BJ (cell line): ENCODE results near the gene GLS. TPM values are rescaled to one million over a fixed set of nuclear protein-coding genes. Genes with fewer than 3 reads are reported as not detected.

Source experiments
- CTCF ChIA-PET: fragments of 350-600 bp; formaldehyde crosslinking; extraction: SDS; loops from one replicate; lab custom pipeline; 2021; ENCODE audit warnings: antibody characterized with exemption, inconsistent platforms; lab: Yijun Ruan, JAX
- POLR2A ChIA-PET: fragments of 300-600 bp; sonication (Branson Sonifier 250); formaldehyde crosslinking; extraction: SDS; loops from one replicate; lab custom pipeline; 2021; ENCODE audit warnings: antibody characterized with exemption; lab: Charles Lee
- DNase-seq: peaks from one replicate; pipeline ENCODE4 v3.0.0-alpha.2; 2011; ENCODE audit warnings: low read depth
- H3K27me3 ChIP-seq: 2 replicates; pipeline ENCODE4 v1.6.0; 2011; ENCODE audit warnings: low read length; ENCODE audit not compliant: control insufficient read depth, insufficient read depth
- H3K36me3 ChIP-seq: 2 replicates; pipeline ENCODE4 v1.5.1; 2011; ENCODE audit warnings: low read length; ENCODE audit not compliant: control insufficient read depth, insufficient read depth
- H3K4me3 ChIP-seq: 2 replicates; pipeline ENCODE4 v1.5.1; 2011; ENCODE audit warnings: low read depth, mild to moderate bottlenecking, control low read depth, low read length
- CTCF ChIP-seq: IDR thresholded peaks from 2 replicates; pipeline ENCODE4 v1.5.1; 2011; ENCODE audit warnings: low read depth, mild to moderate bottlenecking, control low read depth, inconsistent platforms, low read length, moderate library complexity; ENCODE audit not compliant: insufficient read depth
- polyA plus RNA-seq: library from polyadenylated mRNA; depleted of rRNA; stranded (reverse); fragments of >200 nt; gene quantifications from 2 replicates; pipeline ENCODE4 v1.2.3, GENCODE V29; 2011

GLS gene
- polyA plus RNA-seq, 1 experiment = 132 TPM

- TF ChIP-seq CTCF = no peak
- ChIA-PET CTCF (no interaction called here), POLR2A (no interaction called here)
- DNase-seq = no peak
- no peak overlapping the region for H3K4me3 ChIP-seq
- H3K27me3 ChIP-seq = no peaks in the 10 kb centered on the region
- H3K36me3 ChIP-seq = peaks cover 9% of the 10 kb centered on the region
Observed at GRCh38 chr2:190912726-190913125, 32.1 kb downstream of the GLS start.

DNA sequence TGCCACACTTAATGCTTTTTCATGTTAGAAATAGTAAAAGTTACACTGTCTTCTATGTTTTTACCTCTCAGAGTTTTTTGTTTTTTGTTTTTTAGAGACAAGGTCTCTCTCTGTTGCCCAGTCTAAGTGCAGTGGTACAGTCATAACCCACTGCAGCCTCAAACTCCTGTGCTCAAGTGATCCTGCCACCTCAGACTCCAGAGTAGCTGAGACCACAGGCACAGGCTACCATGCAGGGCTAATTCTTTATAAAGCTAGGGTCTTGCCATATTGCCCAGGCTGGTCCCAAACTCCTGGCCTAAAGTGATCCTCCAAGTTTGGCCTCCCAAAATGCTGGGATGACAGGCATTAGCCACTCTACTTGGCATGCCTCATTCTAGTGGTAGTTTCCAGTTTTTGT is 33.1 kb downstream of the GLS start:
- no peak for TF ChIP-seq CTCF
- H3K36me3 ChIP-seq = peaks cover 10% of the 10 kb centered on the region
- POLR2A ChIA-PET = no interaction called here
- CTCF ChIA-PET = no interaction called here
- no peak for DNase-seq
- H3K4me3 ChIP-seq = no peak overlapping the region
- H3K27me3 ChIP-seq = no peaks in the 10 kb centered on the region

DNA sequence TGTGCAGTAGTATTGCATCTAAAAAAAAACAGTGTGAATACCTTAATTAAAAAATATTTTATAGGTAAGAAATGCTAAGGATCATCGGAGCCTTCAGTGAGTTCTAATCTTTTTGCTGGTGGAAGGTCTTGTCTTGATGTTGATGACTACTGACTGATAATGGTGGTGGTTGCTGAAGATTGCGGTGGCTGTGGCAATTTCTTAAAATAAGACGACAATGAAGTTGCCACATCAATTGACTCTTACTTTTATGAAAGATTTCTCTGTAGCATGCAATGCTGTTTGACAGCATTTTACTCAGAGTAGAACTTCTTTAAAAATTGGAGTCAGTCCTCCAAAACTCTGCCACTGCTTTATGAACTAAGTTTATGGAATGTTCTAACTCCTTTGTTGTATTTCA is 36.2 kb downstream of the GLS start:
- H3K4me3 ChIP-seq = no peak overlapping the region
- POLR2A ChIA-PET = no interaction called here
- peaks cover 7% of the 10 kb centered on the region for H3K36me3 ChIP-seq
- no peak for DNase-seq
- H3K27me3 ChIP-seq = no peaks in the 10 kb centered on the region
- no peak for TF ChIP-seq CTCF
- CTCF ChIA-PET = no interaction called here

- Histone ChIP-seq H3K27me3 (no peaks in the 10 kb centered on the region), H3K36me3 (peaks cover 7% of the 10 kb centered on the region), H3K4me3 (no peak overlapping the region)
- ChIA-PET POLR2A (no interaction called here), CTCF (no interaction called here)
- no peak for TF ChIP-seq CTCF
- no peak for DNase-seq
Observed at GRCh38 chr2:190920085-190920484, 39.5 kb downstream of the GLS start.

- CTCF ChIA-PET = no interaction called here
- TF ChIP-seq CTCF = no peak
- POLR2A ChIA-PET = interaction anchor here (0.6 kb wide), 1 partner anchor 8 kb away, joined by 5 read pairs; no protein-coding TSS in a partner anchor
- no peak for DNase-seq
- no peaks in the 10 kb centered on the region for H3K27me3 ChIP-seq
- no peak overlapping the region for H3K4me3 ChIP-seq
- peaks cover 7% of the 10 kb centered on the region for H3K36me3 ChIP-seq
Observed at GRCh38 chr2:190922376-190922775, 41.8 kb downstream of the GLS start.
